ENCODE results near the gene UNCX.
"Not testable (repeated sequence)": the region's sequence is repeated elsewhere in the genome, so short reads cannot be mapped to it uniquely, and the experiment has no call there.

UNCX gene

DNA sequence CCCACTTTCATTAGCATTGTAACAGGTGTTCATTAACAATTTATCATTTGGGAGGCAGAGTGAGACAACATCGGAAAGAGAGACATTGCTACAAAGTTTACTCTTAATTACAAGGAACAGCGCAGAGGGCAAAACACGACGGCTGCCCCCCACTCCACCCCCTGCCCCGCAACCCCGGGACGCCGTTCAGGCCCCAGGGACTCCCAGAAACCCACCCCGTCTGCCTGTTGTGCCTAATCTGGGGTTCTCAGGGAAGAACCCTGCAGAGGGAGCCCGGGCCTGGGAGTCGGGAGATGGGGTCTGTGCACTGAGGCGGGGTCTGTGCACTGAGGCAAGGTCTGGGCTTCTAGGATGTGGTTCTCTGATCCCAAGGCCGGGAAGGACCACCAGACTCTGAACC is 25.2 kb downstream of the UNCX start:
- no peak for DNase-seq (ENCODE audit: low spot score)

DNA sequence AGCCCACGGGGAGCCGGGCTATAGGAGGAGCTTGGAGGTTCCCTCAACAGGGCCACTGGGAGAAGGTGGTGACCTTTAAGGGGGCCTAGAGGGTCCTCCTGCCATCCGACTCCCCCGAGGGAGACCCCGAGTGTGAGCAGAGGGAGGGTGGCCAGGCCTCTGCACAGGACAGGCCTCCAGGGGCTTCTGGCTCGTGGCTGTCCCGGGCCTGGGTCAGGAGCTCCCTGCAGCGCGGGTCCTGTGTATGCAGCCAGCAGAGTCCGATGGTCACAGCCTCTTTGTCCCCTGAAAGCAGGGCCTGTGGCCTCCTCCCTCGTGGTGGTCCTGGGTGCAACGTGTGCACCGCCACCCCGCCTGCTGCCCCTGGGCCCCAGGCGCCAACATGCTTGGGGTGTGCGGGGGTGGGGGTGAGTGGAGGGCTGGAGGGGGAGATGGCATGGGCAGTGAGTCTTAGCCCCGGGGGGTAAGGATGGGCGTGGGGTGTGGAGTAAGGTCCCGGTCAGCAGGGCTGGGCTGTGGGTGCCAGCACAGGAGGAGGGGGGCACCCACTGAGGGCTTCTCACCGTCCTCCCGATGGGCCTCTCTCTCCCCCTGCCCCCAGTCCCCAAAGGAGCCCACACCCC is 27.1 kb downstream of the UNCX start:
- DNase-seq (ENCODE audit: low spot score), result no peak

DNA sequence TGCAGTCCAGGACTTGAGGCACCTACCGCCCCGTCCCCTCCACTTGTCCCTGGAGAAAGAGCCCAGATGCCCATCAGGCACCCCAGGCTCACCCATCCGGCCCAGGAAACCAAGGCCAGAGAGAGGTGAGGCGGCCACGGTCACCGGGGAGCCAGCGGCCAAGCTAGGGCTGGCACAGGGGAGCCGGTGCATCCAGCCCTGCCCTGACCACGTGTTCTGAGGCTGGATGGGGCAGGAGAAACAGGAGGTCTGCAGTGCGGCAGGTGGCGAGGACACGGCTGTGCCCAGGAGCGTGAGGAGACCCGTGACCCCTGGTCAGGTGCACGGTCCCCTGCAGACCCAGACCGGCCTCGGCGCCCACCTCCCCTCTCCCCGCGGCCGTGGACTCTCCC is 27.6 kb downstream of the UNCX start:
- DNase-seq (ENCODE audit: low spot score), result no peak

DNA sequence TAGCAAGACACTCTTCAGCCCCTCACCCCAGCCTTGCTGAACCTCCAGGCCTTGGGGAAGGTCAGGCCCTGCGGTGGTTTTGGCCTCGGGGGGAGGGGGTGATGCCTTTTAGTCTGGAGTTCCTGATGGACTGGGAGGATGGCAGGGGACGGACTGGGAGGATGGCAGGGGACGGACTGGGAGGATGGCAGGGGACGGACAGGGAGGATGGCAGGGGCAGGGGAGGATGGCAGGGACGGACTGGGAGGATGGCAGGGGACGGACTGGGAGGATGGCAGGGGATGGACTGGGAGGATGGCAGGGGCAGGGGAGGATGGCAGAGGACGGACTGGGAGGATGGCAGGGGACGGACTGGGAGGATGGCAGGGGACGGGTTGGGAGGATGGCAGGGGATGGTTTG is 28.4 kb downstream of the UNCX start:
- not testable (repeated sequence) for DNase-seq (ENCODE audit: low spot score)

DNA sequence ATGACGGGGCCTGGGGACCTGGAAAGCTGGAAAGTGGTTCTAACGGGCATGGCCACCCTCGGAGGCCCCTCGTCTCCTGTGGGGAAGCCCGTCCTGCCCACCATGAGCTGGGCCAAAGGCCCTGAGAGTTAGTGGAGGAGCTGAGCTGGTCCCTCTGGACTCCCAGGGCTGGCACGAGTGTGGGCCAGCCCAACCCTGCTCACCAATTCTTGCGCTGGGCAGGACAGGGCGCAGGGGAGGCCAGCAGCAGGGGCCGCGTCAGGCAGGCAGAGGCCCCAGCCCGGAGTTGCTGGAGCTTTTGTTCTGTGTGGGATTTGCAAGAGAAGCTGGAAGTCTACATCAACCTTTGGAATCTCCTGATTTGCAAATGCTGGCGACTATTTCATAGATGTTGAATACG is 29.8 kb downstream of the UNCX start:
- DNase-seq (ENCODE audit: low spot score), result no peak

DNA sequence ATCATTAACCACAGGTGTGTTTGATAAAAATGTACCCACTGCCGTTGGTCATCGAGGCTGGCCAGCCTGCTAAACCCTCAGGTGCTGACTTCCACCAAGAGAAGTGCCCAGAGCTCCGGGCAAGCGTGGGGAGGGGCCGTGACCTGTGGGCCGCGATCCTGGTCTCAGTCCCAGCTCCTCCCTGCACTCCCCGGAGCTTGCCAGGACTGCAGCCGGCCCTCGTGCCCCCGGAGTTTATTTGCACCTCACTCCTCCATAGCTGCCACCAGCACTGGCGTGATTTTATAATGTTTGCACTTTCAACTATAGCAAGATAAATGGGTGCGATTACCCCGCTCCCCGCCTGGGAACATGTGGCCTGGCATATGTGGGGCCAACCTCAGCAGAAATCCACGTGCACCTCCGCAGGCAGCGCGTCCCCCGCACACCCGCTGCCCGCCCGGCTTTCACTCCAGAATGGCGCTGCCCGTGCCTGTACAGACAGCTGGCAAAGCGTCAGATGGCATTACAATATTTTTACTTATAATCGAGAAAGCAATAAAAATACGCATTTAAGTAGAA is 30.8 kb downstream of the UNCX start:
- no peak for DNase-seq (ENCODE audit: low spot score)

DNA sequence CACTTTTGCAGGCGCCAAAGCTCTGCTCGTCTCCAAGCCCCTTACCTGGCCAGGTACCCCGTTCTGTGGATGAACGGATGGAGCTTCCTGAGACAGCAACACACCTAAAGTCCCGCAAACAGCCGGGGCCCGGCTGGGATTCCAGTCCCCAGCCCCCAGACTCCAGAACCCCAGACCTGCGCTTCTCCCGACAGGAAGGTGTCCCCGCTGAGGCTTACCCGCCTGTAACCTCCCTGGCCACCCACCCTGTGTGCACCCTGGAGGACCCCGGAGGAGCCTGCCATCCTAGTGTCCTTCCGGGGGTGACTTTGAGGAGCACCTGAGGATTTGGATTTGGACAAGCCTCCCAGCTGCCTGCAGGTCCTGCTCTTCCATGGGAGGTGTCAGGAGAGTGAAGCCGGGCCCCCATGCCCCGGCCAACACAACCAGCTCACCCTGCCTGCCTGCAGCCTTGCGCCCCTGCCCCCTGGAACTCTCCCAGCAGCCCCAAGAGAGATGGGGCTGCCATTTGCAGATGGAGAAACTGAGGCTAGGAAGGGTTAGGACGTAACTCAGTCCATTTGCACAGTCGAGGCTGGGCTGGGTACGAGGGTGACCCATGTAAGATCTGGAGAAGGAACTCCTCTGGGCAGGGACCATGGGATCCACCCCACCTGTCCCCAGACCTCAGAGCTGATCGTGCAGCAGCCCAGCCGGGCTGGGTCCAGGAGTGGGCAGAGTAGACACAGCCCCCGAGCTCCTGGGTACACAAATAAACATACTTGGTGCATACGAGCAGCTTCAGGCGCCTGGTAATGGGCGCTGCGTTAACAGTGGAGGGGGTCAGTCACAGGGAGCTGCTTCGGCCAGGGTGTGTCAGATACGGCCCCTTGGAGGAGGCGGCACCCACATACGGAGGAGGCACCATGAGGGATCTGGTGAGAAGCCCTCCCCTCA is 31.9 kb downstream of the UNCX start:
- no peak for DNase-seq (ENCODE audit: low spot score)

DNA sequence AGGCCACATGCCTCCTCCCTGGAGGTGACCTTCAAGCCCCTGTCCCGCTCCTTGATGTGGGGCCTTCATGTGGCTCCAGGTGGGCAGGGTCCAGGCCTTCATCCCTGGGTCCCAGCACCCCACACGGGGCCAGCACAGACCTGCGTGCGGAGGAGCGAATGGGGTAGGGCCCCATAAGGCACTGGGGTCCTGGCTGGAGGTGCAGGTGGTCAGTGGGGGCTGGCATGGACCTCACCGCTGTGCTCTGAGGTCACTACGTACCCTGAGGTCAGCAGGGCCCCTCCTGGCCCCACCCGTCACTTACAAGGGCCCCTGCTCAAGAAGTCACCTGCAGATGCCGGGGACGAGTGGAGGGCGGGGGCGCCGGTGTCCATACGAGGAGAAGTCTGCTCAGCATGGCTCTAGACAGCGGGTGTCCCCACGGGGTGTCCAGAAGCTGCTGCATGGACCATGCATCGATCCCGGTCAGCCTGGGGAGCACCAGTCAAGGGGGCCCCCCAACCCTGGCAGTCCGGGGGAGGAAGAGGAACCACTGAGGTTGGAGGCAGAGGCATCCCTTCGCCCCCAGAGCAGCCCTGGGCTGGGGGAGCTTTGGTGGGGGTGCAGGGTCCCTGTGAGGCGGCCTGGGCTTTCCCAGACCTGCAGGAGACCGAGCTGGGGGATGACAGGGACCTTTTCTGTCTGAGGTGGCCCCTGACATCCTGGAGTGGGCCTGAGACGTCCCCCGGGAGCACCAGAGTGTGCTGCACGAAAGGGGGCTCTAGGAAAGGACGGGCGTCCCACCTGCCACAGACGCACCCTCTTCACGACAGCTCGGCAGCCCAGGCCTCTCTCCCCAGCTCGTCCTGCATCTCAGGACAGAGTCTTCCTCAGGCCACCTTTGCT is 34.6 kb downstream of the UNCX start:
- no peak for DNase-seq (ENCODE audit: low spot score)

DNA sequence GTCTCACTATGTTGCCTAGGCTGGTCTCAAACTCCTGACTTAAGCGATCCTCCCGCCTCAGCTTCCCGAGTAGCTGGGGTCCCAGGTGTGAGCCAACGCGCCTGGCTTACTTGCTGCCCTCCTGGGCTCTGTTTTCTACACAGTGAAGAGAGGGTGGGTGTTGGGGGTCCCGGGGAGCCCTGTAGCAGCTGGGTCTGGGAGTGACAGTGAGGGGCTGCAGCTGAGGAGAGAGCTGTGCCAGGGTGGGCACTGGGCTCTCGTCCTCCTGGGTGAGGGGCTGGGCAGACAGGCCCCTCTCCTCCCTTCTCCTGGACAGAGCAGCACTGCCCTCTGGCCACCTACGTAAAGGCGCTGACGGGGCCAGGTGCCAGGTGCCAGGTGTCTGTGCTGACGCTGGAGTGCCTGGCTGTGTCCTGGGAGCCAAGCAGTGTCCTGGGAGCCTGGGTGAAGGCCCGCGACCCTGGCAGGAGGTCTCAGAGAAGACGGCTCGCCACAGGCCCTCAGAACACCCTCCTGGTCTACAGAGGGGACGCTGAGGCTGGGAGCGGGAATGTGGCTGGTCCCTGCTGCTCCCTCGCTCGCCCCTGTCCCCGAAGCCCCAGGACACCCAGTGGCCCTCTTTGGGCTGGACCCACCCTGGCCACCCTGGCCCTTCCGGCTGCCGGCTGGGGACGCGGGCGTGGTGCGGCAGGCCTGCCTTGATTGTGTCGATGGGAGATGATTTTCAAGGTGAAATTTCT is 35.6 kb downstream of the UNCX start:
- DNase-seq (ENCODE audit: low spot score), result no peak

DNA sequence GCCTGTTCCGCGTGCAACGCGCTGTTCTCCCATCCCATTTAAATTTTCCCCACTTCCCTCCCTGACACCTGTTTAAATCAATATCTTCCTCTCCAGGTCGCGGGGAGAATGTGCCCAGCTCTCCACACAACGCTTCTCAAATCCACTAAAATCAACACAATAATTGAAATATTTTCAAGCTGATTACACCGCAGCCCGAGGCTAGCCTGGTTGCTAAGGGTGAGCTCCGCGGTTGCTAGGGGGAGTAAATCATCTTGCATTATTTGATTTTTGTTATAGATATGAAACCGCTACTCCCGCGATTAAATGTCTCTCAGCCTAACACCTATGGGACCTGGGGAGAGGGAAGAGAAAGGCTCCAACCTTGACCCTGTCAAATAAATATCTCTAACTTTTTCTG is 36.2 kb downstream of the UNCX start:
- no peak for DNase-seq (ENCODE audit: low spot score)

DNA sequence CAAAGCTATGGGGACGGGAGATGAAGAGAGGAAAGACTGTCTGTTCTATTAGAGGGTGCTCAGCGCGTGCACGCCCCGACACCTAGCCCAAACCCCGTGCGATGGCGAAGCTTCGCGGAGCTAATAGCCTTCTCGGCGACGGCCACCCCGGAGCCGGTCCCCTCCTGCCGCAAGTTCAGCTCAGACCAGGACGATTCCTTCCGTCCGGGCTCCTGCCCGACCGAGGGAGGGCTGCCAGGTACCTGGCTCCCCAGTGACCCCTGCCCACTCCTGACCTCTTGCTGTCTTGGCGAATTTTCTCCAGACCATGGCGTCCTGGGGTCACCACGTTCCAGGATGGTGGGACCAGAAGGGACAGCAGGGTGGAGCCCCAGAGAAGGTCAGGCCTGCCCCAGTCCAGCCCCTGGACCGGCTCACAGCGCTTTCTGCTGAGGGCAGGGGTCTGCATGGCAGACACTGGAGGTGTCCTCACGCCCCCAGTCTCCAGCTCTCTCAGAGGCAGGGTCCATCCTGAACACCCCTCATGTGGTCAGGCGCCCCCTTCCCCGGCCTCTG is 36.7 kb downstream of the UNCX start:
- DNase-seq (ENCODE audit: low spot score), result no peak

DNA sequence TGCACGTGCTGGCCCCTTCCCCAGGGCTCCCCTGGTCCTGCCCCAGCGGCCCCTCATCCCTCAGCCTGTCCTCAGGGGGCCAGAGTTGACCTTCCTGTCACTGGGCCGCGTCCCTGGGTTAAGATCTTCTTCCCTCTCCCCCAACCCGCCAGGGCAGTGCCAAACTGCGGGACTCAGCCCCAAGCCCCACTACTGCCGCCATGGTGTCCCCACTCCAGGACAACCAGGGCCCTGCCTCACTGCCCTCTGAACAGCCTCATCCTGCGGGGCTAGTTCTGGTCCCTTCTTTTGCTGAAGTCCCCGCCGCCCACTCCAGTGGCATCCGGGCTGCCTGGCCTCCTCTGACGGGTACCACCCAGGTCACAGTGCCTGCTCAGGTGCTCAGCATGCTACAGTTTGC is 37.5 kb downstream of the UNCX start:
- DNase-seq (ENCODE audit: low spot score), result no peak

DNA sequence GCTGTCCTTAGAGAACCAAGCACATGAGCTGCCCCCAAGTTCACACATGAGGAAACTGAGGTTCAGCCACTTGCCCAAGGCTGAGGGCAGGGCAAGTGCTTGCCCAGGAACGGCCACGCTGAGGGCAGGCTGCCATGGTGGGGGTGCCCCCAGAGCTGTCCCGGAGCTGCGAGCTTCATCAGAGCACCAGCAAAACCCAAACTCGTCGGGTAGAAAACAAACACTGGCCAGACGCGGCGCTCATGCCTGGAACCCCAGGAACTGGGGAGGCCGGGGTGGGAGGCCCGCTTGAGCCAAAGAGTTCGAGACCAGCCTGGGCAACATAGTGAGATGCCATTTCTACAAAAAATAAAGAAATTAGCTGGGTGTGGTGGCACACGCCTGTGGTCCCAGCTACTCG is 38.4 kb downstream of the UNCX start:
- no peak for DNase-seq (ENCODE audit: low spot score)

DNA sequence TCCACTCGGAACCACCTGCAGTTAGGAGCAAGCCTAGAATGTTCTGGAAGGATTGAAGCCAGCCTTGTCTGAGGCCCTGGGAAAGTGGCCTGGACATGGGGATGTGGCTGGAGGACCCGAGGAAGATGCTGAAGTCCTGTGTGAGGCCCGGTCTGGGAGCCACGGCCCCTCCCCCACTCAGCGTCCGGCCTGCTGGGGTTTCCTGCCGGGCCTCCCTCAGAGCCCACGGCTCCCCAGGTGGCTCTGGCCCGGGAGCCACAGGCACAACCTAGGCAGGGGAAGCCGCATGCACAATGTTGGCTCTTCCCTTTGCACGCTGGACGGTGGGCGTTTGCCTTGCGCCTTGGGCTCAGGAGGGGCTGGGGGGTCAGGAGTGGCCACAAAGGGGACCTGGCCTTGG is 39.0 kb downstream of the UNCX start:
- DNase-seq (ENCODE audit: low spot score), result no peak

DNA sequence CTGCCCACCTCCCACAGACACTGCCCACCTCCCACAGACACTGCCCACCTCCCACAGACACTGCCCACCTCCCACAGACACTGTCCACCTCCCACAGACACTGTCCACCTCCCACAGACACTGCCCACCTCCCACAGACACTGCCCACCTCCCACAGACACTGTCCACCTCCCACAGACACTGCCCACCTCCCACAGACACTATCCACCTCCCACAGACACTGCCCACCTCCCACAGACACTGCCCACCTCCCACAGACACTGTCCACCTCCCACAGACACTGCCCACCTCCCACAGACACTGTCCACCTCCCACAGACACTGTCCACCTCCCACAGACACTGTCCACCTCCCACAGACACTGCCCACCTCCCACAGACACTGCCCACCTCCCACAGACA is 39.5 kb downstream of the UNCX start:
- DNase-seq (ENCODE audit: low spot score), result not testable (repeated sequence)

DNA sequence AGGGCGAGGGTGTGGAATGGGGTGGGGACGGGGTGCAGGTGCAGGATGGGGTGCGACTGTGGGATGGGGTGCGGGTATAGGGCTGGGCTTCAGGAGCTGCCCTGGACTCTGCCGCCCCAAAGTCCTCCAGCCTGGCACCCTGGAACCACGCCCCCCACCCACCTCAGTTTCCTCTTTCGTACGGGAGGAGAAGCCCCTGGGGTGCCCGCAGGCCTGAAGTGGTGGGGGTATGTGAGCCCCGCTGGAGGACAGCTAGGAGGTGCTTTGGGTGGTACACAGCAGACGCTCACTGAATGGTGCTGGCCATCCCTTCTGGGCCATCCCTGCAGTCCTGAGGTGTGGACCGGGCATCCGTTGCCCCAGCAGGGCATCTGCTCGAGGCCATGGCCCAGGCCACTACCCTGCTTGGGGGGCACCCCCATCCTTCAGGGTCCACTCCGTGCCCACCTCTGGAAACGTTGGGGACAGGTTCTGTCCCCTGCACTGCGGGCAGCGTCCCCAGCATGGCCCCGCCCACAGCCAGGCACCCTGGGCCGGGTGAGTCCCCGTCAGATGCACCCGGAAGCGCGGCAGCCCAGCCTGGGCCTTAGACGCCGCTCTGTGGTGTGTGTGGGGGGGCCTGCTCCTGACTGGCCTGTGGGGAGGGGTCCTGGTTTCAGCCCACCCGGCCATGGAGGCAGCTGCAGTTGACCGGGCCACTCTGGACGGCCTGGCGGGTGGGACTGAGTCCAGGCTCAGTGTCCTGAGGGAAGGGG is 41.6 kb downstream of the UNCX start:
- no peak for DNase-seq (ENCODE audit: low spot score)

DNA sequence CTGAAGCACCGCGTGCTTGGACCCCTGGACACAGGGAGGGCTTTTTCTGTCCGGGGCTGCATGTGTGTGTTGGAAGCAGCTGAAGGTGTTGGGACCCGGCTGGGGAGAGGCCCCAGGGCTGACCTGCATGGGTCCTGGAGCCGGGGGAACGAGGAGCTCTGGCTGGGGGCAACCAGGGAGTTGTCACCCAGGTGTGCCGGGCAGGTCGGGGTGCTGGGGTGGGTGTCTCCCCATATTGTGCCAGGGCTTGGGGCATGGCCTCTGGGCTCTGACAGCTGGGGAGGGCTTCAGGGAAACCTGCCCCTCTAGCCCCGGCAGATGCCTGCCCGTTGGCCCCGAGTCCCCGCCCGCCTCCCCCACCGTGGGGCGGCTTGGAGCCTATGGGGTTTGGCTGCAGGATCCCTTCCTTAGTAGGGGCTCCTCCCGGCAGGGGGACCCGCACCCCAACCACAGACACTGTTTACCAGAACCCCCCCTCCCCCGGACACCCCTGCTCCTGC is 42.3 kb downstream of the UNCX start:
- no peak for DNase-seq (ENCODE audit: low spot score)

DNA sequence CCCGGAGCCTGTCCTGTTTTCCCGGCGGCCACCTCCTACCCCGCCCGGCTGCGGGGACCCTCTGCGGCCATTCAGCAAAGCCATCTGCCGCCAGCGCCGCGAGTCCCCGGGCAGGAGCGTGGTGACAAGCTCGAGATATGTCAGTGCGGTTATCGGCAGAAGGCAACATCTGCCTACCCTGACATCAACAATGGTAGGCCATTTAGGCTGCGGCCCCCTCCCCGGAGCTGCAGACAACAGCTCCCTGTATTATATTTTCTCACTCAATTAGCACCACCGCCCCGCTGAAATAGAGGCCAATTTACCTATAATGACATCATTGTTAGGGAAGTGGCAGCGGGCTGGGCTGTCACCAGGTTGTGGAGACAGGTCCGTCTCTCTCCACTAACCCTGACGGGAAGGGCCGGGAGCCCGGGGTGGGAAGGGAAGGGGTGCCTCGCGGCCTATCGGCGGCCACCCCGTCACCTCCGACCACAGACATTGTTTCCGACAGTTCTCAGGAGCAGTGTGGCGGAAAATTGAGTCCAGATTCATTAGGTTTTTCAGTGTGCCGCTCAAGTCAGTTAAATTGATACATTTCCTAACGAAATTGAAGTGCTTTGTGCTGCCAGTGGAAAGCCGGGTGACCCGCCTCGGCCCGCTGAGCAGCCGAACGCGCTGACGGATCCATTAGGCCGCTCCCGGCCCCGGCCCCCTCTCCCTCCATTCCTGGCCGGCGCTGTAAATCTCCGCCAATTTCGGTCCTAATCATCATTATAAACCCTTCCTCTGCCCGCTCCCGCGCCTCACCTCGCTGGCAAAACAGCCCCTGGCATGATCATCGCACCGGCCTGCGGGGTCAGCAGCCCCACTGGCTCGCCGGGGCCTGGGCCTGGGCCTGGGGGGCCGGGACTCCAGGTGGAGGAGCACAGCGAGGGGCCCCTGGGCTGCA is 43.0 kb downstream of the UNCX start:
- no peak for DNase-seq (ENCODE audit: low spot score)

DNA sequence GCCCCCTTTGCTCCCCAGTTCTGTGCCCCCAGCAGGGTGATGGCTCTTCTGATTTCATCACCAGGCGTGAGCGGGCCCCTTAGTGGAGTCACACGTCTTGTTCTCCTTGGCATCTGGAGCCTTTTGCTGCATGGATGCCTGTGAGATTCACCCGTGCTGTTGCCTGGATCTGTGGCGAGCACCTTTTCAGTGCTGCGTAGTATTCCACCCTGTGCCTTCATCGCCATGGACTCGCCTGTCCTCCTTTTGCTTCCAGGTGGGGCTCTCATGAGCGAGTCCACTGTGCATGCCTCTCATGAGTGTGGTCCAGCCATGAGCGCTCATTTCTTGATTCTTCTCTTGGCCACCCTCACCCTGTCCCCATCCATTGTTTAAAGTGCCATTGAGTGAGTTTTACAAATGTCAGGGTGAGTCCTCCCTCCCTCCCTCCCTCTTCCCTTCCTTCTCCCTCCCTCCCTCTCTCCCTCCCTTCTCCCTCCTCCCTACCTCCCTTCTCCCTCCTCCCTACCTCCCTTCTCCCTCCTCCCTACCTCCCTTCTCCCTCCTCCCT is 44.0 kb downstream of the UNCX start:
- no peak for DNase-seq (ENCODE audit: low spot score)

All from HuH-7.5 (cell line).